Stimulated activated CD4-positive, alpha-beta T cell treated with anti-CD3 and anti-CD28 coated beads, Interleukin-2, amount 100 ng/mL, for 24 hours (primary cell): ENCODE measurements around the gene P2RY8.

Source experiments
- DNase-seq, 2 donors: peaks; one replicate each; pipeline ENCODE4 v3.0.0-alpha.2; 2020

The P2RY8 gene

DNA sequence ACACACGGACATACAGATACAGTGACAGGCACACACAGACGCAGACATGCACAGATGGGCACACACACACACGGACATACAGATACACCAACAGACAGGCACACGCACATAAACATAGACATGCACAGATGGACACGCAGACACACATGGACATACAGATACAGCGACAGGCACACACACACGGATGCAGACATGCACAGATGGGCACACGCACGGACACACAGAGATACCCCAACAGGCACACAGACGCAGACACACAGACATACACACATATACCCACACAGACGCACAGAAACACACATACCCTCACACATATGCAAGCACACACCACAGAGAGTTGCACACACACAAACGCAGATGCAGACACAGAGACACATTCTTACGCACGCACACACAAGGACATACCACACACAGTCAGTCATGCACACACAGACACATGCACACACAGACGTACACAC lies 120.6 kb downstream of the P2RY8 start:
- DNase-seq: no peak
